GM18511 (cell line): Measurements from ENCODE around the gene GPR152.
A peak's percentile ranks its signal among the peaks of the same experiment; 100 is the strongest.
"Not testable (repeated sequence)": the region's sequence is repeated elsewhere in the genome, so short reads cannot be mapped to it uniquely, and the experiment has no call there.

Source experiments
- ATAC-seq: cut with Tn5 transposase; IDR thresholded peaks from one replicate; pipeline ENCODE4 v1.9.1; 2021; ENCODE audit warnings: mild to moderate bottlenecking, moderate library complexity; ENCODE audit not compliant: unreplicated experiment

Gene GPR152

GRCh38 chr11:67489203-67489884, 36.8 kb upstream of the GPR152 start:
- ATAC-seq, result no peak

GRCh38 chr11:67486481-67487195, 34.1 kb upstream of the GPR152 start:
- no peak for ATAC-seq

GRCh38 chr11:67485873-67486361, 33.4 kb upstream of the GPR152 start:
- ATAC-seq, result not testable (repeated sequence)

- no peak for ATAC-seq
Observed at GRCh38 chr11:67484847-67485311, 32.4 kb upstream of the GPR152 start.

GRCh38 chr11:67483831-67484665, 31.5 kb upstream of the GPR152 start:
- no peak for ATAC-seq

- ATAC-seq, result peak; percentile 59
Observed at GRCh38 chr11:67482827-67483798, 30.6 kb upstream of the GPR152 start, which contains the start of gene AIP. TSS of gene AIP (plus strand) at chr11:67483026. CDS start at chr11:67483159, 133 bp downstream.

GRCh38 chr11:67482275-67482826, 29.8 kb upstream of the GPR152 start:
- no peak for ATAC-seq

GRCh38 chr11:67477344-67478050, 25.0 kb upstream of the GPR152 start:
- ATAC-seq, result not testable (repeated sequence)

- ATAC-seq, result not testable (repeated sequence)
Observed at GRCh38 chr11:67476692-67477091, 24.2 kb upstream of the GPR152 start.

- no peak for ATAC-seq
Observed at GRCh38 chr11:67472882-67473281, 20.4 kb upstream of the GPR152 start.

- no peak for ATAC-seq
Observed at GRCh38 chr11:67470337-67471002, 17.9 kb upstream of the GPR152 start.

GRCh38 chr11:67469508-67469811, 16.9 kb upstream of the GPR152 start:
- ATAC-seq, result no peak

- ATAC-seq, result peak; percentile 65
Observed at GRCh38 chr11:67468759-67469507, 16.4 kb upstream of the GPR152 start, which contains the start of gene TMEM134. TSS of gene TMEM134 (minus strand) at chr11:67469251. CDS start at chr11:67469192, 59 bp downstream.

- ATAC-seq, result peak; percentile 11
Observed at GRCh38 chr11:67468456-67468758, 15.9 kb upstream of the GPR152 start.

GRCh38 chr11:67468056-67468455, 15.5 kb upstream of the GPR152 start:
- no peak for ATAC-seq

GRCh38 chr11:67466962-67467771, 14.6 kb upstream of the GPR152 start:
- ATAC-seq, result no peak

- ATAC-seq, result no peak
Observed at GRCh38 chr11:67466367-67466766, 13.8 kb upstream of the GPR152 start.
